ENCODE results near the gene SDC4. TPM values are rescaled to one million over a fixed set of nuclear protein-coding genes. Genes with fewer than 3 reads are reported as not detected.

Gene SDC4
- total and polyA plus RNA-seq, 7 experiments from 2014 or later = 0.21 to 46.7 (median 0.47) TPM; not detected in 1

GRCh38 chr20:45282700-45283550 is 65.3 kb downstream of the SDC4 start:
- H3K36me3 ChIP-seq (ENCODE audit: control insufficient read depth in 2 of 3, insufficient read depth in 3 of 3, low read length in 3 of 3) = no peaks in the 10 kb centered on the region
- POLR2A ChIA-PET = interaction anchor here (0.8 kb wide), 1 partner anchor 908 kb away, joined by 4 read pairs; no protein-coding TSS in a partner anchor
- H3K9me3 Mint-ChIP-seq = peaks cover 0 to 3% (median 0%) of the 10 kb centered on the region in 11 donors
- CTCF ChIA-PET = no interaction called here
- H3K4me3 Mint-ChIP-seq = no peak overlapping the region
- peaks cover 0 to 2% (median 0%) of the 10 kb centered on the region in 7 donors for H3K4me1 Mint-ChIP-seq
- no peak overlapping the region for H3K4me3 ChIP-seq (ENCODE audit: low read length)
- ATAC-seq (no peak), DNase-seq (no peak)
- no peaks in the 10 kb centered on the region for H3K27me3 ChIP-seq (ENCODE audit: control insufficient read depth in 2 of 2, insufficient read depth in 2 of 2, low read length in 2 of 2)
- H3K36me3 Mint-ChIP-seq = peaks cover 0 to 3% (median 0%) of the 10 kb centered on the region in 5 donors
- H3K27ac Mint-ChIP-seq = peak overlapping the region in 1 of 9 donors; percentile 0
- intact Hi-C loops (cut with micrococcal nuclease) = no loop called here
- H3K27me3 Mint-ChIP-seq = peaks cover 15 to 38% (median 33%) of the 10 kb centered on the region in 5 donors
- no peaks in the 10 kb centered on the region for H3K9me3 ChIP-seq (ENCODE audit: control insufficient read depth in 2 of 3, low read length in 3 of 3)
- H3K4me1 ChIP-seq (ENCODE audit: control insufficient read depth in 2 of 2, insufficient read depth in 2 of 2, low read length in 2 of 2) = no peaks in the 10 kb centered on the region
- H3K27ac ChIP-seq (ENCODE audit: low read depth, low read length) = no peak overlapping the region

GRCh38 chr20:45279992-45280391 is 68.2 kb downstream of the SDC4 start:
- H3K36me3 Mint-ChIP-seq = peaks cover 0 to 3% (median 0%) of the 10 kb centered on the region in 5 donors
- DNase-seq = no peak
- peaks cover 31 to 48% (median 43%) of the 10 kb centered on the region in 5 donors for H3K27me3 Mint-ChIP-seq
- Histone ChIP-seq H3K27me3 (ENCODE audit: control insufficient read depth in 2 of 2, insufficient read depth in 2 of 2, low read length in 2 of 2) (no peaks in the 10 kb centered on the region), H3K9me3 (ENCODE audit: control insufficient read depth in 2 of 3, low read length in 3 of 3) (no peaks in the 10 kb centered on the region), H3K4me1 (ENCODE audit: control insufficient read depth in 2 of 2, insufficient read depth in 2 of 2, low read length in 2 of 2) (no peaks in the 10 kb centered on the region), H3K27ac (ENCODE audit: low read depth, low read length) (no peak overlapping the region), H3K4me3 (ENCODE audit: low read length) (no peak overlapping the region), H3K36me3 (ENCODE audit: control insufficient read depth in 2 of 3, insufficient read depth in 3 of 3, low read length in 3 of 3) (no peaks in the 10 kb centered on the region)
- ChIA-PET POLR2A (interaction anchor here (0.7 kb wide), 1 partner anchor 729 kb away, joined by 3 read pairs; no protein-coding TSS in a partner anchor), CTCF (interaction anchor here (1.0 to 1.4 kb wide), 2 partner anchors 10 to 14 kb away, joined by 3 read pairs; no protein-coding TSS in a partner anchor)
- H3K4me3 Mint-ChIP-seq = no peak overlapping the region
- intact Hi-C loops (cut with micrococcal nuclease) = no loop called here
- peaks cover 0 to 2% (median 0%) of the 10 kb centered on the region in 7 donors for H3K4me1 Mint-ChIP-seq
- peaks cover 0 to 3% (median 0%) of the 10 kb centered on the region in 11 donors for H3K9me3 Mint-ChIP-seq
- no peak for ATAC-seq
- H3K27ac Mint-ChIP-seq = no peak overlapping the region

- Histone ChIP-seq H3K27me3 (ENCODE audit: control insufficient read depth in 2 of 2, insufficient read depth in 2 of 2, low read length in 2 of 2) (no peaks in the 10 kb centered on the region), H3K4me3 (ENCODE audit: low read length) (no peak overlapping the region), H3K4me1 (ENCODE audit: control insufficient read depth in 2 of 2, insufficient read depth in 2 of 2, low read length in 2 of 2) (no peaks in the 10 kb centered on the region), H3K27ac (ENCODE audit: low read depth, low read length) (no peak overlapping the region), H3K36me3 (ENCODE audit: control insufficient read depth in 2 of 3, insufficient read depth in 3 of 3, low read length in 3 of 3) (no peaks in the 10 kb centered on the region), H3K9me3 (ENCODE audit: control insufficient read depth in 2 of 3, low read length in 3 of 3) (no peaks in the 10 kb centered on the region)
- no peaks in the 10 kb centered on the region for H3K4me1 Mint-ChIP-seq
- ChIA-PET CTCF (no interaction called here), POLR2A (no interaction called here)
- H3K9me3 Mint-ChIP-seq = peaks cover 0 to 3% (median 0%) of the 10 kb centered on the region in 11 donors
- H3K36me3 Mint-ChIP-seq = peaks cover 0 to 3% (median 0%) of the 10 kb centered on the region in 5 donors
- H3K4me3 Mint-ChIP-seq = no peak overlapping the region
- intact Hi-C loops (cut with micrococcal nuclease) = no loop called here
- DNase-seq (no peak), ATAC-seq (no peak)
- peaks cover 44 to 70% (median 60%) of the 10 kb centered on the region in 5 donors for H3K27me3 Mint-ChIP-seq
- no peak overlapping the region for H3K27ac Mint-ChIP-seq
Measured at GRCh38 chr20:45275338-45275737, 72.9 kb downstream of the SDC4 start.

Other genes with a start within 250 kb of the SDC4 start
- gene KCNS1, start 247.3 kb downstream of the SDC4 start, total RNA-seq = under 1 TPM in 1 of 5 experiments, not detected in 4; 0.12 TPM
- under 1 TPM; 0.07 to 0.08 TPM for gene KCNS1, start 247.3 kb downstream of the SDC4 start, polyA plus RNA-seq
- gene WFDC5, start 233.2 kb downstream of the SDC4 start, total RNA-seq = not detected
- gene WFDC5, start 233.2 kb downstream of the SDC4 start, polyA plus RNA-seq = not detected
- not detected for gene WFDC12, start 224.0 kb downstream of the SDC4 start, total RNA-seq
- not detected for gene WFDC12, start 224.0 kb downstream of the SDC4 start, polyA plus RNA-seq
- gene PI3, start 173.5 kb downstream of the SDC4 start, total RNA-seq = not detected
- not detected for gene PI3, start 173.5 kb downstream of the SDC4 start, polyA plus RNA-seq
- gene SEMG1, start 141.4 kb downstream of the SDC4 start, total RNA-seq = not detected
- gene SEMG1, start 141.4 kb downstream of the SDC4 start, polyA plus RNA-seq = not detected
- not detected for gene SEMG2, start 127.1 kb downstream of the SDC4 start, total RNA-seq
- not detected for gene SEMG2, start 127.1 kb downstream of the SDC4 start, polyA plus RNA-seq
- under 1 TPM in 1 of 5 experiments, not detected in 4; 0.96 TPM for gene SLPI, start 93.9 kb downstream of the SDC4 start, total RNA-seq
- not detected for gene SLPI, start 93.9 kb downstream of the SDC4 start, polyA plus RNA-seq
- gene RBPJL, start 41.6 kb downstream of the SDC4 start, total RNA-seq = not detected
- gene RBPJL, start 41.6 kb downstream of the SDC4 start, polyA plus RNA-seq = not detected
- 1 to 10 TPM in 1 of 5 experiments, not detected in 4; 2.3 TPM for gene MATN4, start 40.1 kb downstream of the SDC4 start, total RNA-seq
- gene MATN4, start 40.1 kb downstream of the SDC4 start, polyA plus RNA-seq = not detected
- 100 to 1,000 TPM in 1 of 5 experiments, 10 to 100 TPM in 4; 23.9 to 111 (median 67.1) TPM for gene SYS1, start 14.7 kb upstream of the SDC4 start, total RNA-seq
- gene SYS1, start 14.7 kb upstream of the SDC4 start, polyA plus RNA-seq = 10 to 100 TPM; 34.5 to 42.3 TPM
- under 1 TPM in 3 of 5 experiments, not detected in 2; 0.19 to 0.48 (median 0.46) TPM for gene TP53TG5, start 29.9 kb upstream of the SDC4 start, total RNA-seq
- under 1 TPM; 0.14 to 0.24 TPM for gene TP53TG5, start 29.9 kb upstream of the SDC4 start, polyA plus RNA-seq
- gene DBNDD2, start 59.9 kb upstream of the SDC4 start, total RNA-seq = 10 to 100 TPM; 12.2 to 22.7 (median 16.3) TPM
- gene DBNDD2, start 59.9 kb upstream of the SDC4 start, polyA plus RNA-seq = 10 to 100 TPM; 15.3 to 22.9 TPM
- gene PIGT, start 67.7 kb upstream of the SDC4 start, total RNA-seq = 100 to 1,000 TPM in 1 of 5 experiments, 10 to 100 TPM in 4; 78.7 to 140 (median 85.0) TPM
- gene PIGT, start 67.7 kb upstream of the SDC4 start, polyA plus RNA-seq = 10 to 100 TPM; 82.7 to 98.9 TPM
- gene WFDC2, start 121.3 kb upstream of the SDC4 start, total RNA-seq = 1 to 10 TPM in 2 of 5 experiments, under 1 TPM in 2, not detected in 1; 0.36 to 1.7 (median 1.0) TPM
- not detected for gene WFDC2, start 121.3 kb upstream of the SDC4 start, polyA plus RNA-seq
- not detected for gene SPINT3, start 167.2 kb upstream of the SDC4 start, total RNA-seq
- not detected for gene SPINT3, start 167.2 kb upstream of the SDC4 start, polyA plus RNA-seq
- not detected for gene WFDC6, start 191.1 kb upstream of the SDC4 start, total RNA-seq
- not detected for gene WFDC6, start 191.1 kb upstream of the SDC4 start, polyA plus RNA-seq
- not detected for gene EPPIN, start 199.0 kb upstream of the SDC4 start, total RNA-seq
- not detected for gene EPPIN, start 199.0 kb upstream of the SDC4 start, polyA plus RNA-seq
- gene WFDC8, start 230.9 kb upstream of the SDC4 start, total RNA-seq = not detected
- gene WFDC8, start 230.9 kb upstream of the SDC4 start, polyA plus RNA-seq = not detected